Spleen (tissue), 7 donors: ENCODE measurements around the gene PRPS1.
"Not testable (repeated sequence)": the region's sequence is repeated elsewhere in the genome, so short reads cannot be mapped to it uniquely, and the experiment has no call there.

ENCODE experiments used
- POLR2A ChIP-seq, 3 donors: fragments of 450-650 bp; IDR thresholded peaks; one replicate each; pipeline ENCODE4 v1.5.1; 2017; ENCODE audit warnings: antibody characterized with exemption in 3 of 3, mild to moderate bottlenecking in 1 of 3
- POLR2AphosphoS5 ChIP-seq, 3 donors: sonication (generic); formaldehyde crosslinking; IDR thresholded peaks; one replicate each; pipeline ENCODE4 v1.5.1; 2017; ENCODE audit warnings: antibody characterized with exemption in 3 of 3
- TF ChIP-seq, protein P1 (sequence below), 11 experiments: fragments of 200-600 bp in 7 of 11; fragments of 450-650 bp in 4 of 11; sonication (generic) in 4 of 11; IDR thresholded peaks in 8 of 11; conservative IDR thresholded peaks in 3 of 11; 1 replicate in 7 of 11; 2 replicates in 4 of 11; pipeline versions ENCODE4 v1.4.0 to v1.8.0; 2016 to 2021; ENCODE audit warnings: antibody characterized with exemption in 11 of 11, inconsistent platforms in 4 of 11, mild to moderate bottlenecking in 1 of 11
- donor health status: DM: no; HTN: no; CAD: no; lungs with moderate emphysema.
- donor health status: DM: no; HTN: no; CAD: no.
- donor health status: DM: no; HTN: no; CAD: no.

DNA sequence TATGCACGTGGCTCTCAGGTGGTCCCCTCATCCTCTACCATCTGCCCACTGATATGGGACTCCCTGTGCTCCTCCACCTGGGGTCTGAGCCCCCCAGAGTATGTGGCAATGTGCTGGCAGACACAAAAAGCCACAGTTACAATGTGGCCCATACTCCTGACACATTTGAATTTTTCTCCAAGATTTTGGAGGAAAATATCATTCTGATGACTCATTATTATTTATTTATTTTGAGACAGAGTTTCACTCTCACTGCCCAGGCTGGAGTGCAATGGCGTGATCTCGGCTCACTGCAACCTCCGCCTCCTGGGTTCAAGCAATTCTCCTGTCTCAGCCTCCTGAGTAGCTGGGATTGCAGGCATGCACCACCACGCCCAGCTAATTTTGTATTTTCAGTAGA, 19.2 kb upstream of the PRPS1 start:
- TF ChIP-seq, protein P1, sequence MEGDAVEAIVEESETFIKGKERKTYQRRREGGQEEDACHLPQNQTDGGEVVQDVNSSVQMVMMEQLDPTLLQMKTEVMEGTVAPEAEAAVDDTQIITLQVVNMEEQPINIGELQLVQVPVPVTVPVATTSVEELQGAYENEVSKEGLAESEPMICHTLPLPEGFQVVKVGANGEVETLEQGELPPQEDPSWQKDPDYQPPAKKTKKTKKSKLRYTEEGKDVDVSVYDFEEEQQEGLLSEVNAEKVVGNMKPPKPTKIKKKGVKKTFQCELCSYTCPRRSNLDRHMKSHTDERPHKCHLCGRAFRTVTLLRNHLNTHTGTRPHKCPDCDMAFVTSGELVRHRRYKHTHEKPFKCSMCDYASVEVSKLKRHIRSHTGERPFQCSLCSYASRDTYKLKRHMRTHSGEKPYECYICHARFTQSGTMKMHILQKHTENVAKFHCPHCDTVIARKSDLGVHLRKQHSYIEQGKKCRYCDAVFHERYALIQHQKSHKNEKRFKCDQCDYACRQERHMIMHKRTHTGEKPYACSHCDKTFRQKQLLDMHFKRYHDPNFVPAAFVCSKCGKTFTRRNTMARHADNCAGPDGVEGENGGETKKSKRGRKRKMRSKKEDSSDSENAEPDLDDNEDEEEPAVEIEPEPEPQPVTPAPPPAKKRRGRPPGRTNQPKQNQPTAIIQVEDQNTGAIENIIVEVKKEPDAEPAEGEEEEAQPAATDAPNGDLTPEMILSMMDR (IDR thresholded peaks at IDR 0.05 in 8 of 11, conservative IDR thresholded peaks at IDR 0.05 in 3 of 11): not testable (repeated sequence)
- not testable (repeated sequence) for TF ChIP-seq POLR2A, POLR2AphosphoS5 (IDR thresholded peaks at IDR 0.05)
